PC-3 (cell line): ENCODE results near the gene CGA. TPM values are rescaled to one million over a fixed set of nuclear protein-coding genes. Genes with fewer than 3 reads are reported as not detected.
A peak's percentile ranks its signal among the peaks of the same experiment; 100 is the strongest.

Source experiments
- ATAC-seq: fragments of 200-7000 bp; cut with Tn5 transposase; 2 replicates; pipeline ENCODE4 v1.9.1; 2020; ENCODE audit warnings: mild to moderate bottlenecking, moderate library complexity
- BruUV-seq: library from RNA; stranded (reverse); fragments of 400-500 nt; replicated peaks from 2 replicates; lab custom pipeline; 2021; lab: Mats Ljungman, UMichigan
- CTCF ChIA-PET: fragments of 300-600 bp; sonication (Branson Sonifier 250); formaldehyde crosslinking; loops from one replicate; lab custom pipeline; 2022; ENCODE audit warnings: antibody characterized with exemption; lab: Charles Lee
- POLR2A ChIA-PET: fragments of 300-600 bp; sonication (Branson Sonifier 250); formaldehyde crosslinking; loops from one replicate; lab custom pipeline; 2022; ENCODE audit warnings: antibody characterized with exemption; ENCODE audit not compliant: unreplicated experiment; lab: Charles Lee
- DNase-seq: peaks from one replicate; pipeline ENCODE4 v3.0.0-alpha.2; 2015
- H2AFZ ChIP-seq: fragments of 300-600 bp; sonication (generic); 2 replicates; pipeline ENCODE4 v1.6.0; 2016; ENCODE audit warnings: antibody characterized with exemption, low read length
- H3F3A ChIP-seq: fragments of 300-600 bp; sonication (generic); one replicate; pipeline ENCODE4 v1.6.0; 2017; ENCODE audit warnings: antibody characterized with exemption, low read length, control low read depth, mild to moderate bottlenecking; ENCODE audit not compliant: unreplicated experiment
- H3K27ac ChIP-seq: fragments of 300-600 bp; sonication (generic); 2 replicates; pipeline ENCODE4 v1.5.1; 2016; ENCODE audit warnings: mild to moderate bottlenecking, low read length
- H3K27me3 ChIP-seq: fragments of 300-600 bp; sonication (generic); 2 replicates; pipeline ENCODE4 v1.6.1; 2016; ENCODE audit warnings: low read length, mixed read lengths
- H3K36me3 ChIP-seq: fragments of 300-600 bp; sonication (generic); 2 replicates; pipeline ENCODE4 v1.6.1; 2016; ENCODE audit warnings: low read depth, mixed run types, low read length, mixed read lengths
- H3K4me1 ChIP-seq: fragments of 300-600 bp; sonication (generic); 2 replicates; pipeline ENCODE4 v1.5.1; 2016; ENCODE audit warnings: low read length; ENCODE audit not compliant: insufficient read depth
- H3K4me2 ChIP-seq: fragments of 300-600 bp; sonication (generic); 2 replicates; pipeline ENCODE4 v1.6.0; 2016; ENCODE audit warnings: low read length
- H3K4me3 ChIP-seq: fragments of 300-600 bp; sonication (generic); 2 replicates; pipeline ENCODE4 v1.5.1; 2016; ENCODE audit warnings: mild to moderate bottlenecking, low read length, mixed read lengths
- H3K79me2 ChIP-seq: fragments of 300-600 bp; sonication (generic); 2 replicates; pipeline ENCODE4 v1.6.1; 2017; ENCODE audit warnings: low read length, mixed read lengths
- H3K9ac ChIP-seq: fragments of 300-600 bp; sonication (generic); 2 replicates; pipeline ENCODE4 v1.6.0; 2016; ENCODE audit warnings: mild to moderate bottlenecking, low read length
- H3K9me2 ChIP-seq: fragments of 300-600 bp; sonication (generic); replicated peaks from 2 replicates; pipeline ENCODE4 v1.6.1; 2016; ENCODE audit warnings: mixed run types, low read length, mixed read lengths
- H3K9me3 ChIP-seq: fragments of 300-600 bp; sonication (generic); 2 replicates; pipeline ENCODE4 v1.6.1; 2016; ENCODE audit warnings: low read length, mixed read lengths
- H4K20me1 ChIP-seq: fragments of 300-600 bp; sonication (generic); 2 replicates; pipeline ENCODE4 v1.6.1; 2016; ENCODE audit warnings: low read length, mixed read lengths
- EZH2 ChIP-seq: fragments of 300-600 bp; sonication (generic); IDR thresholded peaks from one replicate; pipeline ENCODE4 v1.6.1; 2017; ENCODE audit warnings: antibody characterized with exemption, mild to moderate bottlenecking, low read length; ENCODE audit not compliant: unreplicated experiment
- EZH2phosphoT487 ChIP-seq: fragments of 300-600 bp; sonication (generic); IDR thresholded peaks from 2 replicates; pipeline ENCODE4 v1.6.1; 2018; ENCODE audit warnings: mild to moderate bottlenecking, antibody characterized with exemption, low read length, borderline replicate concordance
- intact Hi-C: fragments of 100-400 bp; cut with micrococcal nuclease; formaldehyde crosslinking; loops from 2 replicates; pipeline ENCODE4 v1.9.0; 2023
- total RNA-seq: library from RNA; depleted of rRNA; stranded (reverse); fragments of >200 nt; gene quantifications from 2 replicates; pipeline ENCODE4 v1.2.3, GENCODE V29; 2014
- TF ChIP-seq, protein P1 (sequence below): fragments of 300-600 bp; sonication (generic); conservative IDR thresholded peaks from 2 replicates; pipeline ENCODE4 v1.5.1; 2017; ENCODE audit warnings: antibody characterized with exemption, low read depth, mild to moderate bottlenecking, low read length

CGA gene
- total RNA-seq, 1 experiment from 2014 or later: not detected

DNA sequence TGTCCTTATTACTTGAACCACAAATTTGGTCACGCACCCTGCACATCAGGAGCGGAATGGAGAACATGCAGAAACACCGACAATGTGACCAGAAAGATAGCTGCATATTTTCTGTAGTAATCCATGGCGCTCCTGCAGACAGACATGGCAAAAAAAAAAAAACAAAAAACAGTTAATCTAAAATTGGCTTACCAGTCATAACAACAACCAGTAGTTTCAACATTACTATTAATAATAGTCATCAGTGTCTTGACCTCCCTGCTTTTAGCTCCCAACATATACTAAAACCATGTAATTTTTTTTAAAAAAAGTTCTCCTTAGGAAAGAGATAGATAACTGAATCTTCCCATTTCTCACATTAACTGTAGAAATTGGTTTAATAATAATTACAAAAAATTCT lies 6.8 kb downstream of the CGA start:
- no peak for ATAC-seq

DNA sequence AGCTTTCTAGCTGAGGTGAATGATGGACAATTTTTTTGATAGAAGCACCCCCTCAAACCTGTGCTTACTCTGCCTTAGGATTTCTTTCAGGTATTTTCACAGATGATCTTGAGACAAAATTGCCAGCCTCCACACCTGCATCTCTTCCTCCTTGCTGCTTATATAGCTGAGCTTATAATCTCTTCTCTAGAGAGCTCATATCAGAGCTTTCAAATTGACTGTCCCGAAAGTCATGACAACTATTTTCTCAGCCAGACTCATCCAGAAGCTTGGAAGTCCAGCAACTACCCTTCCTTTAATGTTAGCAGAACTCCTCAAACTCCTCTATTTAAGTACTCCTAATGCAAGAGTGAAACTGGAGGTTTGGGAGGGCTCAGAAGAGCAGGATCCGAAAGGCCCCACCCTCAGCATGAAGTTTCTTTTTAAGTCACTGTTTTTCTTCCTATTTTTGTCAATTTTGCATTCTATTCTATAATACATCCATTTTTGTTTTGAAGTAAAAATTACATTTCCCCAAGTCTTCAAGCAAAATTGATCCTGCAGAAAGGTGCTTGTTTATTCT lies 12.7 kb downstream of the CGA start:
- POLR2A ChIA-PET: no interaction called here
- no TSS peak for BruUV-seq
- CTCF ChIA-PET: no interaction called here
- Histone ChIP-seq H4K20me1 (no peaks in the 10 kb centered on the region), H3K36me3 (no peaks in the 10 kb centered on the region), H3K27me3 (peaks cover 35% of the 10 kb centered on the region), H3K9me2 (no peaks in the 10 kb centered on the region), H3K9ac (no peak overlapping the region), H3K4me1 (no peaks in the 10 kb centered on the region), H3K9me3 (no peaks in the 10 kb centered on the region), H3K27ac (no peak overlapping the region), H3F3A (no peaks in the 10 kb centered on the region), H3K4me2 (no peak overlapping the region), H2AFZ (no peak overlapping the region), H3K79me2 (no peaks in the 10 kb centered on the region), H3K4me3 (no peak overlapping the region)
- ATAC-seq (no peak), DNase-seq (no peak)
- no peak for TF ChIP-seq EZH2
- TF ChIP-seq, protein P1, sequence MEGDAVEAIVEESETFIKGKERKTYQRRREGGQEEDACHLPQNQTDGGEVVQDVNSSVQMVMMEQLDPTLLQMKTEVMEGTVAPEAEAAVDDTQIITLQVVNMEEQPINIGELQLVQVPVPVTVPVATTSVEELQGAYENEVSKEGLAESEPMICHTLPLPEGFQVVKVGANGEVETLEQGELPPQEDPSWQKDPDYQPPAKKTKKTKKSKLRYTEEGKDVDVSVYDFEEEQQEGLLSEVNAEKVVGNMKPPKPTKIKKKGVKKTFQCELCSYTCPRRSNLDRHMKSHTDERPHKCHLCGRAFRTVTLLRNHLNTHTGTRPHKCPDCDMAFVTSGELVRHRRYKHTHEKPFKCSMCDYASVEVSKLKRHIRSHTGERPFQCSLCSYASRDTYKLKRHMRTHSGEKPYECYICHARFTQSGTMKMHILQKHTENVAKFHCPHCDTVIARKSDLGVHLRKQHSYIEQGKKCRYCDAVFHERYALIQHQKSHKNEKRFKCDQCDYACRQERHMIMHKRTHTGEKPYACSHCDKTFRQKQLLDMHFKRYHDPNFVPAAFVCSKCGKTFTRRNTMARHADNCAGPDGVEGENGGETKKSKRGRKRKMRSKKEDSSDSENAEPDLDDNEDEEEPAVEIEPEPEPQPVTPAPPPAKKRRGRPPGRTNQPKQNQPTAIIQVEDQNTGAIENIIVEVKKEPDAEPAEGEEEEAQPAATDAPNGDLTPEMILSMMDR: no peak
- no peak for TF ChIP-seq EZH2phosphoT487
- intact Hi-C loops: no loop called here

More for the DNA sequence above, 6.8 kb downstream of the CGA start:
- no peaks in the 10 kb centered on the region for H3K36me3 ChIP-seq
- BruUV-seq: no TSS peak
- H3K9ac ChIP-seq: no peak overlapping the region
- H4K20me1 ChIP-seq: no peaks in the 10 kb centered on the region
- H3K4me2 ChIP-seq: no peak overlapping the region
- no peak for DNase-seq
- H3K9me2 ChIP-seq: no peaks in the 10 kb centered on the region
- H3K9me3 ChIP-seq: no peaks in the 10 kb centered on the region
- H3K4me3 ChIP-seq: no peak overlapping the region
- CTCF ChIA-PET: no interaction called here
- no peak overlapping the region for H3K27ac ChIP-seq
- H3K79me2 ChIP-seq: no peaks in the 10 kb centered on the region
- no peaks in the 10 kb centered on the region for H3F3A ChIP-seq
- intact Hi-C loops: no loop called here
- H3K4me1 ChIP-seq: no peaks in the 10 kb centered on the region
- H3K27me3 ChIP-seq: peaks cover 44% of the 10 kb centered on the region
- TF ChIP-seq EZH2 (no peak), EZH2phosphoT487 (no peak)
- TF ChIP-seq, protein P1: no peak
- no peak overlapping the region for H2AFZ ChIP-seq
- POLR2A ChIA-PET: no interaction called here

DNA sequence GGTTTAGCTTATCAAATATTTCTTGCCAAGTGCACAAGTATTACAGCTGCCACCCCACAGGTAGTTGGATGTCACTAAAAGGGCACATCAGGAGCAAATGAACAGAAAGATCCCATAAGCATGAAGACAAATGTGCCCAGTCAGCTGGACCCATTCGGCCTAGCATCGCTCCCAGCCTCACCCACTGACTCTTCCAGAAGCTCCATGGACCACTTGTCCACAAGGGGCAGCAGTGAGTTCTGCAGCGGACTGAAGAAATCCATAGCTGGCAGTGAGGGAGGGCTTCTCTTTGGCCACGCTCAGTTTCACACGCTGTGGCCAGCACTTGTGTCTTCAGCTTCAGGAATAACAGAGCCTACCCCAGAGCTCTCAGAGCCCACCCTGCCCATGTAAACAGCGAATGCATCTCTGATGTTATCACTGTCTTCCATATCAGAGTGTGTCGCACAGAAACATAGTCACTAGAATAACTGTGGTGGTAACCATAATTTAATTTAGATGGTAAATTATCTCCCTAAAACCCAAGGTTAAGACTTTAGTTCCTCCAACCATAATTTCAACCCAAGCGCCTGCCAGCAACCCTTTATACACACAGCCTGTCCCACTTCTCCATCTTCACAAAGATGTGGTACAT lies 15.8 kb downstream of the CGA start:
- POLR2A ChIA-PET: no interaction called here
- intact Hi-C loops: no loop called here
- Histone ChIP-seq H3K27me3 (peaks cover 24% of the 10 kb centered on the region; the same call in 1 of the 2 replicates), H3K36me3 (no peaks in the 10 kb centered on the region), H3K9me3 (no peaks in the 10 kb centered on the region), H3K9me2 (no peaks in the 10 kb centered on the region), H3K4me3 (no peak overlapping the region), H3K27ac (no peak overlapping the region), H3K4me2 (no peak overlapping the region), H3K4me1 (no peaks in the 10 kb centered on the region), H3K9ac (no peak overlapping the region), H2AFZ (no peak overlapping the region), H3K79me2 (no peaks in the 10 kb centered on the region), H3F3A (no peaks in the 10 kb centered on the region), H4K20me1 (no peaks in the 10 kb centered on the region)
- BruUV-seq: no TSS peak
- CTCF ChIA-PET: no interaction called here
- DNase-seq (peak; percentile 60), ATAC-seq (peak; percentile 63; the same call in 1 of the 2 replicates)
- TF ChIP-seq, protein P1: peak; percentile 75
- no peak for TF ChIP-seq EZH2phosphoT487
